Effector memory CD4-positive, alpha-beta T cell (primary cell): ENCODE measurements around the gene RBBP6.
A peak's percentile ranks its signal among the peaks of the same experiment; 100 is the strongest.
"Not testable (repeated sequence)": the region's sequence is repeated elsewhere in the genome, so short reads cannot be mapped to it uniquely, and the experiment has no call there.

Experiments used
- DNase-seq, 3 donors: peaks; one replicate each; pipeline ENCODE4 v3.0.0-alpha.2; 2020
- H3K27ac ChIP-seq: 2 replicates; pipeline ENCODE4 v1.7.0; 2013; ENCODE audit warnings: mild to moderate bottlenecking, low read length, moderate library complexity; ENCODE audit not compliant: insufficient read depth, poor library complexity, severe bottlenecking
- H3K27me3 ChIP-seq: replicated peaks from 2 replicates; pipeline ENCODE4 v1.7.0; 2013; ENCODE audit warnings: mild to moderate bottlenecking, low read length; ENCODE audit not compliant: insufficient read depth, control insufficient read depth, poor library complexity, severe bottlenecking
- H3K36me3 ChIP-seq: 2 replicates; pipeline ENCODE4 v1.7.0; 2013; ENCODE audit warnings: mild to moderate bottlenecking, low read length, moderate library complexity; ENCODE audit not compliant: control insufficient read depth, insufficient read depth
- H3K4me1 ChIP-seq: 2 replicates; pipeline ENCODE4 v1.7.0; 2013; ENCODE audit warnings: low read length, mild to moderate bottlenecking; ENCODE audit not compliant: control insufficient read depth, insufficient read depth, poor library complexity, severe bottlenecking
- H3K4me3 ChIP-seq: 2 replicates; pipeline ENCODE4 v1.7.0; 2013; ENCODE audit warnings: low read length, low read depth, mild to moderate bottlenecking; ENCODE audit not compliant: insufficient read depth, poor library complexity, severe bottlenecking
- H3K9me3 ChIP-seq: 2 replicates; pipeline ENCODE4 v1.7.0; 2013; ENCODE audit warnings: mild to moderate bottlenecking, low read length, moderate library complexity; ENCODE audit not compliant: control insufficient read depth
- total RNA-seq, 3 donors: gene quantifications; one replicate each; lab custom pipeline; 2026; lab: John Stamatoyannopoulos, UW

Gene RBBP6
- total RNA-seq, result 171 to 224 (median 203) reads per million in 3 donors

GRCh38 chr16:24539295-24539849 lies at the start of gene RBBP6:
TSS of gene RBBP6 (plus strand) at chr16:24539566. CDS start at chr16:24540627, 1,061 bp downstream.
- Histone ChIP-seq H3K4me3 (peak within 1 kb of the TSS; percentile 94), H3K4me1 (peaks cover 25% of the 10 kb centered on the region), H3K27ac (peak within 1 kb of the TSS; percentile 98), H3K36me3 (no peaks in the 10 kb centered on the region), H3K9me3 (no peaks in the 10 kb centered on the region), H3K27me3 (no peaks in the 10 kb centered on the region)
- DNase-seq, result peak; percentile 87 to 90 (median 90)

- DNase-seq, result no peak
- Histone ChIP-seq H3K27ac (no peak overlapping the region), H3K9me3 (no peaks in the 10 kb centered on the region), H3K4me3 (no peak overlapping the region), H3K4me1 (no peaks in the 10 kb centered on the region), H3K36me3 (no peaks in the 10 kb centered on the region), H3K27me3 (no peaks in the 10 kb centered on the region)
These were observed 48.5 kb upstream of the RBBP6 start for GRCh38 chr16:24490866-24491265.

GRCh38 chr16:24491731-24492130 lies 47.6 kb upstream of the RBBP6 start:
- Histone ChIP-seq H3K9me3 (no peaks in the 10 kb centered on the region), H3K4me3 (no peak overlapping the region), H3K27me3 (no peaks in the 10 kb centered on the region), H3K36me3 (no peaks in the 10 kb centered on the region), H3K4me1 (no peaks in the 10 kb centered on the region), H3K27ac (no peak overlapping the region)
- no peak for DNase-seq

GRCh38 chr16:24493821-24494220 lies 45.5 kb upstream of the RBBP6 start:
- Histone ChIP-seq H3K27ac (no peak overlapping the region), H3K9me3 (no peaks in the 10 kb centered on the region), H3K36me3 (no peaks in the 10 kb centered on the region), H3K4me3 (no peak overlapping the region), H3K27me3 (no peaks in the 10 kb centered on the region), H3K4me1 (no peaks in the 10 kb centered on the region)
- no peak for DNase-seq

GRCh38 chr16:24495207-24495606 lies 44.2 kb upstream of the RBBP6 start:
- not testable (repeated sequence) for H3K4me3 ChIP-seq, H3K36me3 ChIP-seq, H3K4me1 ChIP-seq, H3K9me3 ChIP-seq, H3K27ac ChIP-seq, H3K27me3 ChIP-seq, DNase-seq

GRCh38 chr16:24497440-24497839 lies 41.9 kb upstream of the RBBP6 start:
- no peaks in the 10 kb centered on the region for H3K27me3 ChIP-seq
- DNase-seq, result no peak
- no peak overlapping the region for H3K27ac ChIP-seq
- H3K36me3 ChIP-seq, result no peaks in the 10 kb centered on the region
- H3K9me3 ChIP-seq, result no peaks in the 10 kb centered on the region
- H3K4me1 ChIP-seq, result no peaks in the 10 kb centered on the region
- no peak overlapping the region for H3K4me3 ChIP-seq

- no peaks in the 10 kb centered on the region for H3K27me3 ChIP-seq
- H3K36me3 ChIP-seq, result no peaks in the 10 kb centered on the region
- no peak for DNase-seq
- no peaks in the 10 kb centered on the region for H3K4me1 ChIP-seq
- no peak overlapping the region for H3K27ac ChIP-seq
- no peaks in the 10 kb centered on the region for H3K9me3 ChIP-seq
- H3K4me3 ChIP-seq, result no peak overlapping the region
These were observed 40.1 kb upstream of the RBBP6 start for GRCh38 chr16:24499193-24499814.

GRCh38 chr16:24504472-24505345 lies 34.7 kb upstream of the RBBP6 start:
- peak; percentile 9 to 24 (median 18) for DNase-seq
- no peaks in the 10 kb centered on the region for H3K9me3 ChIP-seq
- no peak overlapping the region for H3K4me3 ChIP-seq
- H3K36me3 ChIP-seq, result no peaks in the 10 kb centered on the region
- no peaks in the 10 kb centered on the region for H3K4me1 ChIP-seq
- no peaks in the 10 kb centered on the region for H3K27me3 ChIP-seq
- H3K27ac ChIP-seq, result no peak overlapping the region

GRCh38 chr16:24505959-24506358 lies 33.4 kb upstream of the RBBP6 start:
- no peaks in the 10 kb centered on the region for H3K4me1 ChIP-seq
- H3K27ac ChIP-seq, result no peak overlapping the region
- H3K4me3 ChIP-seq, result no peak overlapping the region
- DNase-seq, result no peak
- no peaks in the 10 kb centered on the region for H3K27me3 ChIP-seq
- H3K36me3 ChIP-seq, result no peaks in the 10 kb centered on the region
- H3K9me3 ChIP-seq, result no peaks in the 10 kb centered on the region

- Histone ChIP-seq H3K27ac (no peak overlapping the region), H3K9me3 (no peaks in the 10 kb centered on the region), H3K4me3 (no peak overlapping the region), H3K4me1 (no peaks in the 10 kb centered on the region), H3K36me3 (no peaks in the 10 kb centered on the region), H3K27me3 (no peaks in the 10 kb centered on the region)
- DNase-seq, result no peak
These were observed 31.3 kb upstream of the RBBP6 start for GRCh38 chr16:24507959-24508480.
